ENCODE results near the gene HS3ST2.

HS3ST2 gene

DNA sequence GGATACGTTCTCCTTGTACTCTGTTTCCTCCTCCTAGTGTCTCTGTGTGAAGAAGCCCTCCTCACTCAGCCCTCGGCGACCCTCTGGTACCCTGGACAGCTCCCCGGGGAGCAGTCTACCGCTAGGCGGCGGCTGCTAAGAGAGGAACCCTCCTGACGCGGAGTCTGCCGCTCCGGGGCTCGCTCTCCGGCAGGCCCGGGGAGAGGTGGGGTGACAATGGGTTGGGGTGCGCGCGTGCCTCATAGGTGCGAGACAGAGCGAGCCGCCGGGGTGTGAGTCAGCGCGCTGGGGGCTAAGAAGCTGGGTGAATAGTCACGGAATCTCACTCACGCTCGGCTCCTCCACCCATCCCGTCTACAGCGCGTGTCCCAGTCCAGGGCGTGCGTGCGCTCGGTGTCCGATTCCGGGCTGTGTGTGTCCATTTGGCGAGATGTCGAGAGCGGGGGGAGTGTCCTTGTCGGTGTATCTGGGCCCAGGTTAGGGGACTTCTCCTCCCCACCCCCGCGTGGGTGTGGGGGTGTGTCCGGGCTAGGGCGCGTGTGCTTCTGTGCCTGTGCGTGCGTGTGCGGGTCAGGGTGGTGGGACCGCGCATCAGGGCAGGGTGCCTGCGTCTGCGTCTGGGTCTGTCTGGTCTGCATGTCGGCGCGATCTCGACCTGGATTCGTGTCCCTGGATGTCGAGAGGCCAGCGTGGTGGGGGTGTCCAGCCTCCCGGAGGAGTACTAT is 577 bp upstream of the HS3ST2 start (continued):
- TF ChIP-seq, protein P1, sequence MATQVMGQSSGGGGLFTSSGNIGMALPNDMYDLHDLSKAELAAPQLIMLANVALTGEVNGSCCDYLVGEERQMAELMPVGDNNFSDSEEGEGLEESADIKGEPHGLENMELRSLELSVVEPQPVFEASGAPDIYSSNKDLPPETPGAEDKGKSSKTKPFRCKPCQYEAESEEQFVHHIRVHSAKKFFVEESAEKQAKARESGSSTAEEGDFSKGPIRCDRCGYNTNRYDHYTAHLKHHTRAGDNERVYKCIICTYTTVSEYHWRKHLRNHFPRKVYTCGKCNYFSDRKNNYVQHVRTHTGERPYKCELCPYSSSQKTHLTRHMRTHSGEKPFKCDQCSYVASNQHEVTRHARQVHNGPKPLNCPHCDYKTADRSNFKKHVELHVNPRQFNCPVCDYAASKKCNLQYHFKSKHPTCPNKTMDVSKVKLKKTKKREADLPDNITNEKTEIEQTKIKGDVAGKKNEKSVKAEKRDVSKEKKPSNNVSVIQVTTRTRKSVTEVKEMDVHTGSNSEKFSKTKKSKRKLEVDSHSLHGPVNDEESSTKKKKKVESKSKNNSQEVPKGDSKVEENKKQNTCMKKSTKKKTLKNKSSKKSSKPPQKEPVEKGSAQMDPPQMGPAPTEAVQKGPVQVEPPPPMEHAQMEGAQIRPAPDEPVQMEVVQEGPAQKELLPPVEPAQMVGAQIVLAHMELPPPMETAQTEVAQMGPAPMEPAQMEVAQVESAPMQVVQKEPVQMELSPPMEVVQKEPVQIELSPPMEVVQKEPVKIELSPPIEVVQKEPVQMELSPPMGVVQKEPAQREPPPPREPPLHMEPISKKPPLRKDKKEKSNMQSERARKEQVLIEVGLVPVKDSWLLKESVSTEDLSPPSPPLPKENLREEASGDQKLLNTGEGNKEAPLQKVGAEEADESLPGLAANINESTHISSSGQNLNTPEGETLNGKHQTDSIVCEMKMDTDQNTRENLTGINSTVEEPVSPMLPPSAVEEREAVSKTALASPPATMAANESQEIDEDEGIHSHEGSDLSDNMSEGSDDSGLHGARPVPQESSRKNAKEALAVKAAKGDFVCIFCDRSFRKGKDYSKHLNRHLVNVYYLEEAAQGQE (tag by site-specific recombination; IDR thresholded peaks at IDR 0.05) = peak; percentile 100

DNA sequence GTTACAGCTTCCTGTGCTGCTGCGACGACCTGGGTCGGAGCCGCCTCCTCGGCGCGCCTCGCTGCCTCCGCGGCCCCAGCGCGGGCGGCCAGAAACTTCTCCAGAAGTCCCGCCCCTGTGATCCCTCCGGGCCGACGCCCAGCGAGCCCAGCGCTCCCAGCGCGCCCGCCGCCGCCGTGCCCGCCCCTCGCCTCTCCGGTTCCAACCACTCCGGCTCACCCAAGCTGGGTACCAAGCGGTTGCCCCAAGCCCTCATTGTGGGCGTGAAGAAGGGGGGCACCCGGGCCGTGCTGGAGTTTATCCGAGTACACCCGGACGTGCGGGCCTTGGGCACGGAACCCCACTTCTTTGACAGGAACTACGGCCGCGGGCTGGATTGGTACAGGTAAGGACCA is 746 bp downstream of the HS3ST2 start:
- no peak overlapping the region for H3K27ac ChIP-seq (ENCODE audit: extremely low read depth, low read depth, low read length)
- no peak overlapping the region for H3K4me3 ChIP-seq (ENCODE audit: low read depth, low read length)
- H3K4me1 ChIP-seq (ENCODE audit: control insufficient read depth, insufficient read depth, low read length) = peaks cover 3% of the 10 kb centered on the region; the same call in 1 of the 2 replicates
- no peaks in the 10 kb centered on the region for H3K9me3 ChIP-seq (ENCODE audit: control insufficient read depth, insufficient read depth, low read depth, low read length)
- H3K36me3 ChIP-seq (ENCODE audit: control insufficient read depth in 2 of 2, insufficient read depth in 1 of 2, low read length in 2 of 2) = no peaks in the 10 kb centered on the region
- POLR2A ChIA-PET = no interaction called here
- TF ChIP-seq, protein P2, sequence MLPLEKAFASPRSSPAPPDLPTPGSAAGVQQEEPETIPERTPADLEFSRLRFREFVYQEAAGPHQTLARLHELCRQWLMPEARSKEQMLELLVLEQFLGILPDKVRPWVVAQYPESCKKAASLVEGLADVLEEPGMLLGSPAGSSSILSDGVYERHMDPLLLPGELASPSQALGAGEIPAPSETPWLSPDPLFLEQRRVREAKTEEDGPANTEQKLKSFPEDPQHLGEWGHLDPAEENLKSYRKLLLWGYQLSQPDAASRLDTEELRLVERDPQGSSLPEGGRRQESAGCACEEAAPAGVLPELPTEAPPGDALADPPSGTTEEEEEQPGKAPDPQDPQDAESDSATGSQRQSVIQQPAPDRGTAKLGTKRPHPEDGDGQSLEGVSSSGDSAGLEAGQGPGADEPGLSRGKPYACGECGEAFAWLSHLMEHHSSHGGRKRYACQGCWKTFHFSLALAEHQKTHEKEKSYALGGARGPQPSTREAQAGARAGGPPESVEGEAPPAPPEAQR (tag by site-specific recombination; IDR thresholded peaks at IDR 0.05) = no peak
- TF ChIP-seq MYNN (tag by site-specific recombination; IDR thresholded peaks at IDR 0.05; ENCODE audit: borderline replicate concordance) (no peak), BCL11A (tag by site-specific recombination; IDR thresholded peaks at IDR 0.05; ENCODE audit: low read depth) (no peak), ZNF266 (tag by site-specific recombination; IDR thresholded peaks at IDR 0.05; ENCODE audit: low read depth) (no peak)
- TF ChIP-seq, protein P3, sequence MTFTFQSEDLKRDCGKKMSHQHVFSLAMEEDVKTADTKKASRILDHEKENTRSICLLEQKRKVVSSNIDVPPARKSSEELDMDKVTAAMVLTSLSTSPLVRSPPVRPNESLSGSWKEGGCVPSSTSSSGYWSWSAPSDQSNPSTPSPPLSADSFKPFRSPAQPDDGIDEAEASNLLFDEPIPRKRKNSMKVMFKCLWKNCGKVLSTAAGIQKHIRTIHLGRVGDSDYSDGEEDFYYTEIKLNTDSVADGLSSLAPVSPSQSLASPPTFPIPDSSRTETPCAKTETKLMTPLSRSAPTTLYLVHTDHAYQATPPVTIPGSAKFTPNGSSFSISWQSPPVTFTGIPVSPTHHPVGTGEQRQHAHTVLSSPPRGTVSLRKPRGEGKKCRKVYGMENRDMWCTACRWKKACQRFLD (tag by site-specific recombination; IDR thresholded peaks at IDR 0.05) = no peak
- TF ChIP-seq, protein P4, sequence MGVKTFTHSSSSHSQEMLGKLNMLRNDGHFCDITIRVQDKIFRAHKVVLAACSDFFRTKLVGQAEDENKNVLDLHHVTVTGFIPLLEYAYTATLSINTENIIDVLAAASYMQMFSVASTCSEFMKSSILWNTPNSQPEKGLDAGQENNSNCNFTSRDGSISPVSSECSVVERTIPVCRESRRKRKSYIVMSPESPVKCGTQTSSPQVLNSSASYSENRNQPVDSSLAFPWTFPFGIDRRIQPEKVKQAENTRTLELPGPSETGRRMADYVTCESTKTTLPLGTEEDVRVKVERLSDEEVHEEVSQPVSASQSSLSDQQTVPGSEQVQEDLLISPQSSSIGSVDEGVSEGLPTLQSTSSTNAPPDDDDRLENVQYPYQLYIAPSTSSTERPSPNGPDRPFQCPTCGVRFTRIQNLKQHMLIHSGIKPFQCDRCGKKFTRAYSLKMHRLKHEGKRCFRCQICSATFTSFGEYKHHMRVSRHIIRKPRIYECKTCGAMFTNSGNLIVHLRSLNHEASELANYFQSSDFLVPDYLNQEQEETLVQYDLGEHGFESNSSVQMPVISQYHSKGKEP (tag by site-specific recombination; IDR thresholded peaks at IDR 0.05) = no peak
- CTCF ChIA-PET = interaction anchor here (0.6 to 0.8 kb wide), 3 partner anchors 26 to 204 kb away, joined by 3 read pairs; no protein-coding TSS in a partner anchor

DNA sequence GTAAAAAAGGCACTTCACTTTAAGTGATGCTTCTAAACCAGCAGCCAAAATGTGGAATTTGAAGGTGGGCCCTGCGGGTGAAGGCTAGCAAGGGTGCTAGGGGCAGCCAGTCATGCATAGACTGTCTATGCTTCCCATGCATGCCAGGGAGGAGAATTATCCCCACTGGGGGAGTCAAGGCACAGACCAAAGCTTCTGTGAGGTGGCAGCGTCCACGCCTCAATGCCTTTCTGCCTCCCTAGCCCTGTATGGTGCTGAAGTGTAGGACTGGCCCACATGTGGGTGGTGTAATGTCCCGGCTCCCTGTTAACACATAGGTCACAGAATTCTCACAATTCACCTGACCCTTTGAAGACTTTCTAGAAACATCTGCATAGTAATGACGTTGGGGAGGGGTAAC is 1.9 kb downstream of the HS3ST2 start:
- Histone ChIP-seq H3K4me1 (ENCODE audit: control insufficient read depth, insufficient read depth, low read length) (peaks cover 3% of the 10 kb centered on the region; the same call in 1 of the 2 replicates), H3K27ac (ENCODE audit: extremely low read depth, low read depth, low read length) (no peak overlapping the region), H3K4me3 (ENCODE audit: low read depth, low read length) (no peak overlapping the region), H3K36me3 (ENCODE audit: control insufficient read depth in 2 of 2, insufficient read depth in 1 of 2, low read length in 2 of 2) (no peaks in the 10 kb centered on the region), H3K9me3 (ENCODE audit: control insufficient read depth, insufficient read depth, low read depth, low read length) (no peaks in the 10 kb centered on the region)
- ChIA-PET POLR2A (no interaction called here), CTCF (interaction anchor here (0.5 kb wide), 1 partner anchor 62 kb away, joined by 4 read pairs; no protein-coding TSS in a partner anchor)
- no peak for TF ChIP-seq SCRT1 (tag by site-specific recombination; IDR thresholded peaks at IDR 0.05; ENCODE audit: borderline replicate concordance)
- no peak for TF ChIP-seq ZNF350 (tag by site-specific recombination; IDR thresholded peaks at IDR 0.05)
- TF ChIP-seq, protein P5, sequence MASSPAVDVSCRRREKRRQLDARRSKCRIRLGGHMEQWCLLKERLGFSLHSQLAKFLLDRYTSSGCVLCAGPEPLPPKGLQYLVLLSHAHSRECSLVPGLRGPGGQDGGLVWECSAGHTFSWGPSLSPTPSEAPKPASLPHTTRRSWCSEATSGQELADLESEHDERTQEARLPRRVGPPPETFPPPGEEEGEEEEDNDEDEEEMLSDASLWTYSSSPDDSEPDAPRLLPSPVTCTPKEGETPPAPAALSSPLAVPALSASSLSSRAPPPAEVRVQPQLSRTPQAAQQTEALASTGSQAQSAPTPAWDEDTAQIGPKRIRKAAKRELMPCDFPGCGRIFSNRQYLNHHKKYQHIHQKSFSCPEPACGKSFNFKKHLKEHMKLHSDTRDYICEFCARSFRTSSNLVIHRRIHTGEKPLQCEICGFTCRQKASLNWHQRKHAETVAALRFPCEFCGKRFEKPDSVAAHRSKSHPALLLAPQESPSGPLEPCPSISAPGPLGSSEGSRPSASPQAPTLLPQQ (tag by site-specific recombination; IDR thresholded peaks at IDR 0.05) = no peak
- TF ChIP-seq, protein P6, sequence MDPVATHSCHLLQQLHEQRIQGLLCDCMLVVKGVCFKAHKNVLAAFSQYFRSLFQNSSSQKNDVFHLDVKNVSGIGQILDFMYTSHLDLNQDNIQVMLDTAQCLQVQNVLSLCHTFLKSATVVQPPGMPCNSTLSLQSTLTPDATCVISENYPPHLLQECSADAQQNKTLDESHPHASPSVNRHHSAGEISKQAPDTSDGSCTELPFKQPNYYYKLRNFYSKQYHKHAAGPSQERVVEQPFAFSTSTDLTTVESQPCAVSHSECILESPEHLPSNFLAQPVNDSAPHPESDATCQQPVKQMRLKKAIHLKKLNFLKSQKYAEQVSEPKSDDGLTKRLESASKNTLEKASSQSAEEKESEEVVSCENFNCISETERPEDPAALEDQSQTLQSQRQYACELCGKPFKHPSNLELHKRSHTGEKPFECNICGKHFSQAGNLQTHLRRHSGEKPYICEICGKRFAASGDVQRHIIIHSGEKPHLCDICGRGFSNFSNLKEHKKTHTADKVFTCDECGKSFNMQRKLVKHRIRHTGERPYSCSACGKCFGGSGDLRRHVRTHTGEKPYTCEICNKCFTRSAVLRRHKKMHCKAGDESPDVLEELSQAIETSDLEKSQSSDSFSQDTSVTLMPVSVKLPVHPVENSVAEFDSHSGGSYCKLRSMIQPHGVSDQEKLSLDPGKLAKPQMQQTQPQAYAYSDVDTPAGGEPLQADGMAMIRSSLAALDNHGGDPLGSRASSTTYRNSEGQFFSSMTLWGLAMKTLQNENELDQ (tag by site-specific recombination; IDR thresholded peaks at IDR 0.05; ENCODE audit: low read depth) = no peak
- TF ChIP-seq KLF7 (tag by site-specific recombination; IDR thresholded peaks at IDR 0.05; ENCODE audit: borderline replicate concordance) = no peak
- TF ChIP-seq ZNF426 (tag by site-specific recombination; IDR thresholded peaks at IDR 0.05) = no peak
- TF ChIP-seq ZNF701 (tag by site-specific recombination; IDR thresholded peaks at IDR 0.05) = no peak
- TF ChIP-seq, protein P7, sequence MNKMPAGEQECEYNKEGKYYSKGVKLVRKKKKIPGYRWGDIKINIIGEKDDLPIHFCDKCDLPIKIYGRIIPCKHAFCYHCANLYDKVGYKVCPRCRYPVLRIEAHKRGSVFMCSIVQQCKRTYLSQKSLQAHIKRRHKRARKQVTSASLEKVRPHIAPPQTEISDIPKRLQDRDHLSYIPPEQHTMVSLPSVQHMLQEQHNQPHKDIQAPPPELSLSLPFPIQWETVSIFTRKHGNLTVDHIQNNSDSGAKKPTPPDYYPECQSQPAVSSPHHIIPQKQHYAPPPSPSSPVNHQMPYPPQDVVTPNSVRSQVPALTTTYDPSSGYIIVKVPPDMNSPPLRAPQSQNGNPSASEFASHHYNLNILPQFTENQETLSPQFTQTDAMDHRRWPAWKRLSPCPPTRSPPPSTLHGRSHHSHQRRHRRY (tag by site-specific recombination; IDR thresholded peaks at IDR 0.05) = no peak
- TF ChIP-seq ZNF24 (tag by site-specific recombination; IDR thresholded peaks at IDR 0.05) = no peak
- TF ChIP-seq ZNF266 (tag by site-specific recombination; IDR thresholded peaks at IDR 0.05; ENCODE audit: low read depth) = no peak
- TF ChIP-seq ZSCAN16 (tag by site-specific recombination; IDR thresholded peaks at IDR 0.05) = no peak
